Measurements from ENCODE around the gene SORCS2. TPM values are rescaled to one million over a fixed set of nuclear protein-coding genes. Genes with fewer than 3 reads are reported as not detected.

Gene SORCS2
- polyA plus RNA-seq, 1 donor (not counting 4 experiments of a cell fraction or from before 2014, with no cell fraction given) = 0.09 TPM

GRCh38 chr4:7656244-7656800 lies 464.0 kb downstream of the SORCS2 start:
- DNase-seq (ENCODE audit: low read depth, low spot score) (no peak), FAIRE-seq (no peak)
- TF ChIP-seq EZH2 (IDR thresholded peaks at IDR 0.05; ENCODE audit: low read length) (no peak), CTCF (optimal IDR thresholded peaks at IDR 0.05 in 1 of 3, IDR thresholded peaks at IDR 0.05 in 1 of 3, conservative IDR thresholded peaks at IDR 0.05 in 1 of 3; ENCODE audit: extremely low read depth in 1 of 3, insufficient read depth in 2 of 3, low read length in 3 of 3) (no peak)
- H3K36me3 ChIP-seq (ENCODE audit: control insufficient read depth in 2 of 2, extremely low read depth in 1 of 2, insufficient read depth in 2 of 2, low read length in 2 of 2) = no peaks in the 10 kb centered on the region
- no peak overlapping the region for H3K4me2 ChIP-seq (ENCODE audit: control insufficient read depth, extremely low read depth, insufficient read depth, low read depth, low read length)
- H4K20me1 ChIP-seq (ENCODE audit: control insufficient read depth, extremely low read depth, insufficient read depth, low read length) = no peaks in the 10 kb centered on the region
- no peak overlapping the region for H3K4me3 ChIP-seq (ENCODE audit: control insufficient read depth in 2 of 3, extremely low read depth in 1 of 3, insufficient read depth in 2 of 3, low read depth in 1 of 3, low read length in 3 of 3)
- dilution Hi-C loops (cut with MboI; ENCODE audit: extremely low pct_ligation_motif_present, low sequenced_read_pairs) = no loop called here
- no peaks in the 10 kb centered on the region for H3K9me1 ChIP-seq (ENCODE audit: control insufficient read depth, extremely low read depth, insufficient read depth, low read length)
- no peaks in the 10 kb centered on the region for H3K27me3 ChIP-seq (ENCODE audit: control insufficient read depth, extremely low read depth, insufficient read depth, low read length)
- H3K27ac ChIP-seq (ENCODE audit: control insufficient read depth, insufficient read depth, low read length) = no peak overlapping the region
- H2AFZ ChIP-seq (ENCODE audit: control insufficient read depth, low read length) = no peak overlapping the region
- H3K79me2 ChIP-seq (ENCODE audit: control insufficient read depth, insufficient read depth, low read length) = no peaks in the 10 kb centered on the region
- peaks cover 12% of the 10 kb centered on the region for H3K4me1 ChIP-seq (ENCODE audit: control insufficient read depth, extremely low read depth, insufficient read depth, low read length)
- H3K9ac ChIP-seq (ENCODE audit: control insufficient read depth, extremely low read depth, insufficient read depth, low read length) = no peak overlapping the region
- H3K9me3 ChIP-seq (ENCODE audit: control insufficient read depth, low read depth, low read length) = no peaks in the 10 kb centered on the region

- Histone ChIP-seq H3K4me1 (ENCODE audit: control insufficient read depth, extremely low read depth, insufficient read depth, low read length) (no peaks in the 10 kb centered on the region), H3K9me3 (ENCODE audit: control insufficient read depth, low read depth, low read length) (no peaks in the 10 kb centered on the region), H3K4me3 (ENCODE audit: control insufficient read depth in 2 of 3, extremely low read depth in 1 of 3, insufficient read depth in 2 of 3, low read depth in 1 of 3, low read length in 3 of 3) (no peak overlapping the region), H3K27ac (ENCODE audit: control insufficient read depth, insufficient read depth, low read length) (no peak overlapping the region), H3K79me2 (ENCODE audit: control insufficient read depth, insufficient read depth, low read length) (no peaks in the 10 kb centered on the region), H2AFZ (ENCODE audit: control insufficient read depth, low read length) (no peak overlapping the region), H3K9ac (ENCODE audit: control insufficient read depth, extremely low read depth, insufficient read depth, low read length) (no peak overlapping the region), H4K20me1 (ENCODE audit: control insufficient read depth, extremely low read depth, insufficient read depth, low read length) (no peaks in the 10 kb centered on the region), H3K36me3 (ENCODE audit: control insufficient read depth in 2 of 2, extremely low read depth in 1 of 2, insufficient read depth in 2 of 2, low read length in 2 of 2) (no peaks in the 10 kb centered on the region), H3K9me1 (ENCODE audit: control insufficient read depth, extremely low read depth, insufficient read depth, low read length) (no peaks in the 10 kb centered on the region), H3K27me3 (ENCODE audit: control insufficient read depth, extremely low read depth, insufficient read depth, low read length) (no peaks in the 10 kb centered on the region), H3K4me2 (ENCODE audit: control insufficient read depth, extremely low read depth, insufficient read depth, low read depth, low read length) (no peak overlapping the region)
- dilution Hi-C loops (cut with MboI; ENCODE audit: extremely low pct_ligation_motif_present, low sequenced_read_pairs) = no loop called here
- DNase-seq (ENCODE audit: low read depth, low spot score) (peak; percentile 49), FAIRE-seq (no peak)
- TF ChIP-seq EZH2 (IDR thresholded peaks at IDR 0.05; ENCODE audit: low read length) (no peak), CTCF (optimal IDR thresholded peaks at IDR 0.05 in 1 of 3, IDR thresholded peaks at IDR 0.05 in 1 of 3, conservative IDR thresholded peaks at IDR 0.05 in 1 of 3; ENCODE audit: extremely low read depth in 1 of 3, insufficient read depth in 2 of 3, low read length in 3 of 3) (no peak)
These were observed 465.4 kb downstream of the SORCS2 start for GRCh38 chr4:7657545-7658297.

Data from keratinocyte (primary cell).